PC-9 (cell line): ENCODE data around the gene IGF2BP2. TPM values are rescaled to one million over a fixed set of nuclear protein-coding genes. Genes with fewer than 3 reads are reported as not detected.

ENCODE experiments used
- BruUV-seq: library from RNA; stranded (reverse); fragments of 400-500 nt; replicated peaks from 2 replicates; lab custom pipeline; 2021; lab: Mats Ljungman, UMichigan
- CTCF ChIA-PET: fragments of 300-600 bp; sonication (Branson Sonifier 250); formaldehyde crosslinking; loops from one replicate; lab custom pipeline; 2022; ENCODE audit warnings: antibody characterized with exemption; lab: Charles Lee
- POLR2A ChIA-PET: fragments of 300-600 bp; sonication (Branson Sonifier 250); formaldehyde crosslinking; loops from one replicate; lab custom pipeline; 2022; ENCODE audit warnings: antibody characterized with exemption; ENCODE audit not compliant: unreplicated experiment; lab: Charles Lee
- DNase-seq, 2 experiments: peaks; one replicate each; pipeline versions ENCODE4 v3.0.0 to v3.0.0-alpha.2; 2015 to 2022; ENCODE audit warnings: mixed read lengths in 1 of 2
- H2AFZ ChIP-seq: fragments of 200-600 bp; sonication (generic); 2 replicates; pipeline ENCODE4 v1.8.1; 2017; ENCODE audit warnings: antibody characterized with exemption
- H3F3A ChIP-seq: fragments of 200-600 bp; sonication (generic); 2 replicates; pipeline ENCODE4 v1.8.1; 2017; ENCODE audit warnings: antibody characterized with exemption, mild to moderate bottlenecking, low read depth; ENCODE audit not compliant: insufficient read depth
- H3K27ac ChIP-seq: fragments of 200-600 bp; sonication (generic); 2 replicates; pipeline ENCODE4 v1.6.1; 2016; ENCODE audit warnings: mixed run types
- H3K27me3 ChIP-seq: fragments of 200-600 bp; sonication (generic); 2 replicates; pipeline ENCODE4 v1.6.1; 2016; ENCODE audit warnings: low read depth, mixed run types; ENCODE audit not compliant: insufficient read depth
- H3K36me3 ChIP-seq: fragments of 200-600 bp; sonication (generic); 2 replicates; pipeline ENCODE4 v1.6.1; 2016; ENCODE audit warnings: low read depth, mixed run types
- H3K4me1 ChIP-seq: fragments of 200-600 bp; sonication (generic); replicated peaks from 2 replicates; pipeline ENCODE4 v1.6.1; 2016; ENCODE audit warnings: mixed run types; ENCODE audit not compliant: insufficient read depth
- H3K4me2 ChIP-seq: fragments of 200-600 bp; sonication (generic); 2 replicates; pipeline ENCODE4 v1.6.1; 2017; ENCODE audit warnings: mixed run types
- H3K4me3 ChIP-seq: fragments of 200-600 bp; sonication (generic); 2 replicates; pipeline ENCODE4 v1.6.1; 2016; ENCODE audit warnings: mixed run types
- H3K79me2 ChIP-seq: fragments of 200-600 bp; sonication (generic); 2 replicates; pipeline ENCODE4 v1.6.1; 2017; ENCODE audit warnings: low read depth, mixed run types
- H3K9me2 ChIP-seq: fragments of 200-600 bp; sonication (generic); 2 replicates; pipeline ENCODE4 v1.8.1; 2017; ENCODE audit warnings: mild to moderate bottlenecking; ENCODE audit not compliant: insufficient read depth
- H3K9me3 ChIP-seq: fragments of 200-600 bp; sonication (generic); 2 replicates; pipeline ENCODE4 v1.8.1; 2016; ENCODE audit warnings: low read depth; ENCODE audit not compliant: insufficient read depth
- H4K20me1 ChIP-seq: fragments of 200-600 bp; sonication (generic); 2 replicates; pipeline ENCODE4 v1.8.1; 2017; ENCODE audit not compliant: insufficient read depth
- EZH2 ChIP-seq: fragments of 200-600 bp; sonication (generic); IDR thresholded peaks from 2 replicates; pipeline ENCODE4 v1.8.0; 2017; ENCODE audit warnings: antibody characterized with exemption, low read depth
- intact Hi-C: fragments of 100-400 bp; cut with micrococcal nuclease; formaldehyde crosslinking; loops from one replicate; pipeline ENCODE4 v1.10.0; 2022; ENCODE audit not compliant: unreplicated experiment
- total RNA-seq: library from RNA; stranded (reverse); gene quantifications from 2 replicates; pipeline ENCODE4 v1.2.3, GENCODE V29; 2021
- TF ChIP-seq, protein P1 (sequence below): fragments of 200-600 bp; sonication (generic); conservative IDR thresholded peaks from 2 replicates; pipeline ENCODE4 v1.6.1; 2017; ENCODE audit warnings: mixed run types, antibody characterized with exemption, mild to moderate bottlenecking, moderate library complexity

Gene IGF2BP2
- total RNA-seq, 1 experiment from 2014 or later = 140 TPM

DNA sequence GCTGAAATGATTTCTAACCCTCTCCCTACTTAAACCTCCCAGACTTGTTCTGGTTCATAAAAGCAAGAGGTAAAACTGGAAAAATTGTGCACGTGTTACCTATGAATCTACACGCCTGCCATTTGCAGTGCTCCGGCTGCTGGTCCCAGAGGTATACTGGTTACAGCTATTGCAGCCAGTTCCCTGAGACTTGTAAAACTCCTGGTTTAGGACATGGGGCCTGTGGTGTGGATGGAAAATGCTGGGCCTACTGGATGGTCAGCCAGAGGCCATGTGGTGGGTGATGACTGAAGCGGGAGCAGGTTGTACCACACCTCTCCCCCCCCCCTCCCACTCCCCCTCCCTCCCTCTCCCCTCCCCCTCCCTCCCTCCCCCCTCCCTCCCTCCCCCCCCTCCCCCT is 193.7 kb downstream of the IGF2BP2 start:
- no peak overlapping the region for H3K4me2 ChIP-seq
- no peak for TF ChIP-seq EZH2
- TF ChIP-seq, protein P1, sequence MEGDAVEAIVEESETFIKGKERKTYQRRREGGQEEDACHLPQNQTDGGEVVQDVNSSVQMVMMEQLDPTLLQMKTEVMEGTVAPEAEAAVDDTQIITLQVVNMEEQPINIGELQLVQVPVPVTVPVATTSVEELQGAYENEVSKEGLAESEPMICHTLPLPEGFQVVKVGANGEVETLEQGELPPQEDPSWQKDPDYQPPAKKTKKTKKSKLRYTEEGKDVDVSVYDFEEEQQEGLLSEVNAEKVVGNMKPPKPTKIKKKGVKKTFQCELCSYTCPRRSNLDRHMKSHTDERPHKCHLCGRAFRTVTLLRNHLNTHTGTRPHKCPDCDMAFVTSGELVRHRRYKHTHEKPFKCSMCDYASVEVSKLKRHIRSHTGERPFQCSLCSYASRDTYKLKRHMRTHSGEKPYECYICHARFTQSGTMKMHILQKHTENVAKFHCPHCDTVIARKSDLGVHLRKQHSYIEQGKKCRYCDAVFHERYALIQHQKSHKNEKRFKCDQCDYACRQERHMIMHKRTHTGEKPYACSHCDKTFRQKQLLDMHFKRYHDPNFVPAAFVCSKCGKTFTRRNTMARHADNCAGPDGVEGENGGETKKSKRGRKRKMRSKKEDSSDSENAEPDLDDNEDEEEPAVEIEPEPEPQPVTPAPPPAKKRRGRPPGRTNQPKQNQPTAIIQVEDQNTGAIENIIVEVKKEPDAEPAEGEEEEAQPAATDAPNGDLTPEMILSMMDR = no peak
- ChIA-PET CTCF (no interaction called here), POLR2A (no interaction called here)
- peaks cover 17% of the 10 kb centered on the region for H3K36me3 ChIP-seq
- H2AFZ ChIP-seq = no peak overlapping the region
- H3K9me2 ChIP-seq = no peaks in the 10 kb centered on the region
- H4K20me1 ChIP-seq = peaks cover 11% of the 10 kb centered on the region; the same call in 1 of the 2 replicates
- peak in 1 of 2 experiments; percentile 36 for DNase-seq
- intact Hi-C loops = no loop called here
- H3F3A ChIP-seq = peaks cover 71% of the 10 kb centered on the region
- H3K79me2 ChIP-seq = no peaks in the 10 kb centered on the region
- no peaks in the 10 kb centered on the region for H3K27me3 ChIP-seq
- BruUV-seq = no TSS peak
- H3K4me1 ChIP-seq = no peaks in the 10 kb centered on the region
- no peaks in the 10 kb centered on the region for H3K9me3 ChIP-seq
- H3K4me3 ChIP-seq = no peak overlapping the region
- peak overlapping the region; percentile 4; the same call in 1 of the 2 replicates for H3K27ac ChIP-seq

DNA sequence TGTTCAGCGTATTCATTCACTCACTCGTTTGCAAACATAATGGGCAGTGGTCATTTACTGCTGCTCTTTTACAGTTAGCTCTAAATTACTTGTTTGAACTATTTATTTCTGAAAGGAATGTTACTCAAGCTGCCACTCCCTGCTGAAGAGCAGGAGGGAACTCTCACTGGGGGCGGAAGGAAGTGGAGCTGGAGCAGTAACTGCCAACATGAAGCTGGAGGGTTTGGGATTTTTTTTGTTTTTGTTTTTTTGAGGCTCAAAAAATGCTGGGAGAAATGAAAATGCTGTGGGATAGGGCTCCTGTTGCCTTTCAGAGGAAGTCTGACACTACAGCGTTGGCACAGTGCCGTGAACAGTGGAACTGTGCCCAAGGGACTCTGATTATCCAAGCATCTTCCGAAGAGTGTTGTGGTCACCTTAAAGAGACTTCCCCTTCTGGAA is 194.6 kb downstream of the IGF2BP2 start:
- Histone ChIP-seq H3K36me3 (peaks cover 22% of the 10 kb centered on the region), H3K4me1 (no peaks in the 10 kb centered on the region), H3K4me3 (no peak overlapping the region), H3K27me3 (no peaks in the 10 kb centered on the region), H2AFZ (no peak overlapping the region), H4K20me1 (peaks cover 11% of the 10 kb centered on the region; the same call in 1 of the 2 replicates), H3K4me2 (no peak overlapping the region), H3K79me2 (no peaks in the 10 kb centered on the region), H3F3A (peaks cover 62% of the 10 kb centered on the region), H3K27ac (0 out of 2 replicates have a peak overlapping the region, but pooled peaks have one; percentile 4), H3K9me2 (no peaks in the 10 kb centered on the region), H3K9me3 (no peaks in the 10 kb centered on the region)
- CTCF ChIA-PET = no interaction called here
- TF ChIP-seq EZH2 = no peak
- TF ChIP-seq, protein P1 = no peak
- intact Hi-C loops = no loop called here
- DNase-seq = peak in 1 of 2 experiments; percentile 33
- POLR2A ChIA-PET = no interaction called here
- TSS peak; percentile 27 for BruUV-seq

DNA sequence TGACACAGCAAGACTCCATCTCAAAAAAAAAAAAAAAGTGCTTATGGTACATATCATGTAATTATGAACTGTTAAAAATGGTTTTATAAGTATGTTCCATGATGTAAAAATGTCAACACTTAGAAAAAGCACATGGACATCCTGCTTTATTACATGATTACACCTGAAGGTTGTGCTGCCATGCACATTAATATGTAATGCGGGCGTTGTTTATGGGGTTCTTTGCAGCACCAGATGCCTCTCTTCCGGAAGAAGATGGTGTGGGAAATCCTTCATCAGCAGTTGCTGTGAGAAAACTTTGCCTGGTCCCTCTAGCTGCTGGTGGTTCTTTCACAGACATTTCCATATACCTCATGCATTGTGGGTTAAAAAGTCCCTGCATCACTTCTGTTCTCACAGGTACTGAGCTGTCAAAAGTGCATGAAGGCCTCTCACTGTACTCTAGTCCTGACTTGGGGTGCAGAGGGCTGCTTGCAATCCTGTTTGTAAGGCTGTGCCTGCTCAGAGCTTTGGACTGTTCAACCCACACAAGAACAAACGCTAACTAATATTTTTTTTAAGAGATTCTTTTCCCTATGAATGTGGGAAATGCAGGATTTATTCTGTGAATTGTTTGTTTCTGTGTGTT is 195.2 kb downstream of the IGF2BP2 start:
- no peak overlapping the region for H2AFZ ChIP-seq
- no TSS peak for BruUV-seq
- H3K9me2 ChIP-seq = no peaks in the 10 kb centered on the region
- peaks cover 22% of the 10 kb centered on the region for H3K36me3 ChIP-seq
- H3K79me2 ChIP-seq = no peaks in the 10 kb centered on the region
- no peaks in the 10 kb centered on the region for H3K27me3 ChIP-seq
- H3K4me2 ChIP-seq = no peak overlapping the region
- intact Hi-C loops = no loop called here
- TF ChIP-seq EZH2 = no peak
- TF ChIP-seq, protein P1 = no peak
- H4K20me1 ChIP-seq = peaks cover 11% of the 10 kb centered on the region; the same call in 1 of the 2 replicates
- H3F3A ChIP-seq = peaks cover 57% of the 10 kb centered on the region
- H3K4me3 ChIP-seq = no peak overlapping the region
- DNase-seq = peak in 1 of 2 experiments; percentile 35
- ChIA-PET POLR2A (no interaction called here), CTCF (no interaction called here)
- 0 out of 2 replicates have a peak overlapping the region, but pooled peaks have one; percentile 4 for H3K27ac ChIP-seq
- no peaks in the 10 kb centered on the region for H3K4me1 ChIP-seq
- H3K9me3 ChIP-seq = no peaks in the 10 kb centered on the region
